Effector memory CD8-positive, alpha-beta T cell (primary cell): ENCODE data around the gene CROCC2.

Experiments used
- ATAC-seq: fragments of 150-1000 bp; cut with Tn5 transposase; replicated peaks from 2 replicates; pipeline ENCODE4 v1.10.0; 2021; ENCODE audit warnings: mild to moderate bottlenecking, moderate library complexity
- DNase-seq, 3 experiments: peaks; one replicate each; pipeline ENCODE4 v3.0.0; 2021
- H3K27ac Mint-ChIP-seq, 2 donors: one replicate each; pipeline ENCODE4 v1.8.0; 2022; ENCODE audit warnings: mild to moderate bottlenecking in 2 of 2, mixed read lengths in 2 of 2, moderate library complexity in 2 of 2
- H3K27me3 Mint-ChIP-seq, 2 donors: one replicate each; pipeline ENCODE4 v1.8.0; 2022; ENCODE audit warnings: mixed read lengths in 2 of 2
- H3K36me3 Mint-ChIP-seq: one replicate; pipeline ENCODE4 v1.8.0; 2022; ENCODE audit warnings: mild to moderate bottlenecking, moderate library complexity, mixed read lengths; ENCODE audit not compliant: insufficient read depth
- H3K4me1 Mint-ChIP-seq, 2 donors: one replicate each; pipeline ENCODE4 v1.8.0; 2022; ENCODE audit warnings: low read depth in 2 of 2, mixed read lengths in 2 of 2
- H3K4me3 Mint-ChIP-seq, 2 donors: one replicate each; pipeline ENCODE4 v1.8.0; 2022; ENCODE audit warnings: mild to moderate bottlenecking in 2 of 2, mixed read lengths in 2 of 2, moderate library complexity in 2 of 2
- H3K9me3 Mint-ChIP-seq, 2 donors: one replicate each; pipeline ENCODE4 v1.8.0; 2022; ENCODE audit warnings: mixed read lengths in 2 of 2

CROCC2 gene

GRCh38 chr2:240914645-240915525, 8.7 kb downstream of the CROCC2 start:
- ATAC-seq (no peak), DNase-seq (no peak)
- no peak overlapping the region for H3K4me3 Mint-ChIP-seq
- H3K27me3 Mint-ChIP-seq, result peaks cover 35 to 89% of the 10 kb centered on the region in 2 donors
- no peaks in the 10 kb centered on the region for H3K36me3 Mint-ChIP-seq
- H3K27ac Mint-ChIP-seq, result no peak overlapping the region
- H3K4me1 Mint-ChIP-seq, result peaks cover 0 to 3% of the 10 kb centered on the region in 2 donors
- no peaks in the 10 kb centered on the region for H3K9me3 Mint-ChIP-seq

DNA sequence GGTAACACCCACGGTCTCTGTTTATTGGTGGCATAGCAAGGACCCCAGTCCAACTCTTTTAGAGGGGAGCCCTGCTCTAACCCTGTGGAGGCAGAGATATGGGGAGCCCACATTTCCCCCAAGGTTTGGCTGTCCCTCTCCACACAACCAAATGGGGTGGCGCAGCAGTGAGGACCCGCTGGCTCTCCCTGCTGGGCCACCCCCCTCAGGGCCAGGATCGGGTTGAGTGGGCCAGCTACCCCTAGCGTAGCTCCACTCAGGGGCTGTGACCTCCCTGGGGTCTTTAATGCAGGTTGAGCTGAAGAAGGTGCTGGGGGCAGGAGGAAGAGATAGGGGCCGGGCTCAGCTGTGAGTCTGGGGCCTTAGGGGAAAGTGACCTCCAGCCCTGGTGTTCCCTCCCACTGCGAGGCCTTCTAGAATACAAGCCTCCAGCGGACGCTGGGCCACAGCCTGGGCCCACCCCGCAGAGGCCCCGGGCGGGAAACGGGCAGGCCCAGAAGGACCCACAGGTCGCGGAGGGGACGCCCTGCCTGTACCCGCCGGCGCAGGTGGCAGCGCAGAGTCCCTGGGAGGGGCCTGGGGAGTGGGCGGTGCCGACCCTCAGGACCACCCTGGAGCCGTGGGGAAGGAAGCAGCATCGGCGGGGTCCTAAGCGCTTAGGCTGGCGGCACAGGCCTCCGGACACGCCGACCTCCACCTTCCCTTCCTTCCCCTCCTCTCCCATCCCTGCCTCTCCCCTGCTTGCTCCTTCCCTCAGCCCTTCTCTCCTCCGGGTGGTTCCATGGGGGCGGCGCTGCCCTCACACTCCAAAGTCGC, 9.6 kb downstream of the CROCC2 start:
- Mint-ChIP-seq H3K4me1 (peaks cover 0 to 3% of the 10 kb centered on the region in 2 donors), H3K36me3 (no peaks in the 10 kb centered on the region), H3K9me3 (no peaks in the 10 kb centered on the region), H3K4me3 (no peak overlapping the region), H3K27ac (no peak overlapping the region), H3K27me3 (peaks cover 29 to 83% of the 10 kb centered on the region in 2 donors)
- DNase-seq (no peak), ATAC-seq (no peak)

DNA sequence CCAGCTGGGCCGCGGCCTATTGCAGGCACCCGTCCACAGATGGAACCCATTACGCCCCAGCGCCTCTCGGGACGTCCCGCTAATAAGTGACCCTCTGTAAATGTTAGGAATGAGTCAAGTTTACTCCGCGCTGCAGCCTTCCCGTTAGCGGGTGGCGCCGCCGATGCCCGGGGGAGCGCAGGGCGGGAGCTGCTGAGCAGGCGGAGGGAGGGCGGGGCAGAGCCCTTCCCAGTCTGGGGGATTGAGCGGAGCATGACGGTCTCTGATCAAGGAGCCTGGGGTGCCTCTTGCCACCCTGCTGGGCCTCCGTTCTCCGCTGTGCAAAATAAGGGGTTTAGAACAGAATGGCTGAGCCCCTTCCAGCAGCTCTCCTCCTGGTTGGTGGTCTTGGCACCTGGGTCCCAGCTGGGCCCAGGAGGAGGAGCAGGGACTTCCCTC, 10.5 kb downstream of the CROCC2 start:
- H3K36me3 Mint-ChIP-seq, result no peaks in the 10 kb centered on the region
- H3K27ac Mint-ChIP-seq, result no peak overlapping the region
- peaks cover 26 to 78% of the 10 kb centered on the region in 2 donors for H3K27me3 Mint-ChIP-seq
- DNase-seq, result no peak
- H3K4me1 Mint-ChIP-seq, result peaks cover 0 to 3% of the 10 kb centered on the region in 2 donors
- ATAC-seq, result no peak
- no peak overlapping the region for H3K4me3 Mint-ChIP-seq
- H3K9me3 Mint-ChIP-seq, result no peaks in the 10 kb centered on the region

DNA sequence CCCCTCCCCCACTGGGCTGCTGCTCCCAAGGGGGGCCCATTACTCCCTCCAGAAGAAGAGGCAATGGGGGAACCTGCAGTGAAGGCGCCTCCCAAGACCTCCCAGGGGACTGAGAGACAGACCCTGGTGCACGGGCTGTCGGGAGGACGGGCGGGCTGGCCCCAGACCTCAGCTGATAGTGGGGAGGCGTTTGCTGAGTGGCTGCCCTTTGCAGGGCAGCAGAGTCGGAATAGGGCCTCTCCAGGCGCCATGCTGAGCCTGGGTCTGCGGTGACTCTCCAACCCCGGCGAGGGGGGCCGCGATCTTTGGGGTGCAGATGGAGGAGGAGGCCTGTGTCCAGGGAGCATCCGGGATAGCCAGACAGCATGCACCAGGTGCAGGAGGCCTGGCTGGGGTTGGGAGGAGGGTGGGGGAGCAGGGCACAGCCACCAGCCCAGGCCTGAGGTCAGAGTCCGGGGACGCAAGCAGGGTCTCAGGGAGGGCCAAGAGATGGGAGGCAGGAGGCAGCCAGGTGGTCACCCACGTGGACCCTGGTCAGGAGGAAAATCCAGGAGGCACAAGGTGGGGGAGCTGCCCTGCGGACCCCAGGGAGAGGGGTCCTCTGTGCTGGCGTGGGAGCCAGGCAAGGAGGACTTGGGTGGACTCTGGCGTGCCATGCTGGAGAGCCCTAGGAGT, 11.0 kb downstream of the CROCC2 start:
- peaks cover 0 to 3% of the 10 kb centered on the region in 2 donors for H3K4me1 Mint-ChIP-seq
- H3K27ac Mint-ChIP-seq, result no peak overlapping the region
- H3K27me3 Mint-ChIP-seq, result peaks cover 21 to 72% of the 10 kb centered on the region in 2 donors
- ATAC-seq (no peak), DNase-seq (no peak)
- H3K4me3 Mint-ChIP-seq, result no peak overlapping the region
- no peaks in the 10 kb centered on the region for H3K9me3 Mint-ChIP-seq
- no peaks in the 10 kb centered on the region for H3K36me3 Mint-ChIP-seq

GRCh38 chr2:240917684-240918257, 11.6 kb downstream of the CROCC2 start:
- DNase-seq (no peak), ATAC-seq (no peak)
- Mint-ChIP-seq H3K4me1 (peaks cover 0 to 3% of the 10 kb centered on the region in 2 donors), H3K36me3 (no peaks in the 10 kb centered on the region), H3K27me3 (peaks cover 15 to 66% of the 10 kb centered on the region in 2 donors), H3K4me3 (no peak overlapping the region), H3K27ac (no peak overlapping the region), H3K9me3 (no peaks in the 10 kb centered on the region)

DNA sequence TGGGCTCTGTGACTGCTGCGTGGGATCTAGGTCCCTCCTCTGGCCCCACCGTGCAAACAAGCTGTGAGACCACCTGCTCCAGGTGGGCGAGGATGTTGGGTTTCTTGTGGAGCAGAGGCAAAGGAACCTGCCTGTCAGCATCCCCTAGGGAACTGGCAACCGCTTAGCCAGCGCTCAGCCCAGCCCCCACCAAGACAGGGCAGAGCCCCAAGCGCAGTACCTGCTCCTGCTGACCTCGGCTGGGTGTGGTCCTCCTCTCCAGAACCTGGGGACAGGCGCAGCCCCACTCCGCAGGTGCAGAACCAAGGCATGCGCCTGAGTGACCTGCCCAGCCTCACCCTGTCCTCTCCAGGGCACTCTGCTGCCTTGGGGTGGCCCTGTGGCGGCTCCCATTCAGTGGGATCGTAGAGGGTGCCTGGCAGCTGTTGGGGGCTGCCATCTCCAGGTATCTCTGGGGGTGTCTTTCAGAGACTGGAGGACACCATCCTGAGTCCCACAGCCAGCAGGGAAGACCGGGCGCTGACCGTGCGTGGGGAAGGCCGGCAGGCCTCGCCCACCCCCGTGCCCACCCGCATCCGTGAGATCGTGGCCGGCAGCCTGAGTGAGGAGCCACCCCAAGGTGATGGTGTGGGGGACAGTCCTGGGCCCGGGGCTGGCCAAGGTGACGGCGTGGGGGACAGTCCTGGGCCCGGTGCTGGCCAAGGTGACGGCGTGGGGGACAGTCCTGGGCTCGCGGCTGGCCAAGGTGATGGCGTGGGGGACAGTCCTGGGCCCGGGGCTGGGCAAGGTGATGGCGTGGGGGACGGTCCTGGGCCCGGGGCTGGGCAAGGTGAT, 12.3 kb downstream of the CROCC2 start:
- no peaks in the 10 kb centered on the region for H3K9me3 Mint-ChIP-seq
- peaks cover 0 to 3% of the 10 kb centered on the region in 2 donors for H3K4me1 Mint-ChIP-seq
- DNase-seq (no peak), ATAC-seq (no peak)
- no peak overlapping the region for H3K27ac Mint-ChIP-seq
- no peaks in the 10 kb centered on the region for H3K36me3 Mint-ChIP-seq
- H3K27me3 Mint-ChIP-seq, result peaks cover 10 to 59% of the 10 kb centered on the region in 2 donors
- no peak overlapping the region for H3K4me3 Mint-ChIP-seq

GRCh38 chr2:240919161-240919781, 13.1 kb downstream of the CROCC2 start:
- ATAC-seq (no peak), DNase-seq (no peak)
- Mint-ChIP-seq H3K36me3 (no peaks in the 10 kb centered on the region), H3K4me1 (peaks cover 0 to 3% of the 10 kb centered on the region in 2 donors), H3K4me3 (no peak overlapping the region), H3K27me3 (peaks cover 8 to 51% of the 10 kb centered on the region in 2 donors), H3K9me3 (no peaks in the 10 kb centered on the region), H3K27ac (no peak overlapping the region)

GRCh38 chr2:240919786-240920782, 13.9 kb downstream of the CROCC2 start:
- ATAC-seq, result no peak
- H3K36me3 Mint-ChIP-seq, result no peaks in the 10 kb centered on the region
- no peak for DNase-seq

GRCh38 chr2:240920783-240921231, 14.7 kb downstream of the CROCC2 start:
- H3K9me3 Mint-ChIP-seq, result no peaks in the 10 kb centered on the region
- H3K27me3 Mint-ChIP-seq, result peaks cover 8 to 36% of the 10 kb centered on the region in 2 donors
- H3K4me3 Mint-ChIP-seq, result no peak overlapping the region
- H3K36me3 Mint-ChIP-seq, result no peaks in the 10 kb centered on the region
- no peaks in the 10 kb centered on the region for H3K4me1 Mint-ChIP-seq
- H3K27ac Mint-ChIP-seq, result no peak overlapping the region
- no peak for ATAC-seq
- DNase-seq, result no peak

More at GRCh38 chr2:240919786-240920782, 13.9 kb downstream of the CROCC2 start:
- Mint-ChIP-seq H3K27ac (no peak overlapping the region), H3K9me3 (no peaks in the 10 kb centered on the region), H3K4me1 (peaks cover 0 to 3% of the 10 kb centered on the region in 2 donors), H3K27me3 (peaks cover 8 to 43% of the 10 kb centered on the region in 2 donors), H3K4me3 (no peak overlapping the region)

DNA sequence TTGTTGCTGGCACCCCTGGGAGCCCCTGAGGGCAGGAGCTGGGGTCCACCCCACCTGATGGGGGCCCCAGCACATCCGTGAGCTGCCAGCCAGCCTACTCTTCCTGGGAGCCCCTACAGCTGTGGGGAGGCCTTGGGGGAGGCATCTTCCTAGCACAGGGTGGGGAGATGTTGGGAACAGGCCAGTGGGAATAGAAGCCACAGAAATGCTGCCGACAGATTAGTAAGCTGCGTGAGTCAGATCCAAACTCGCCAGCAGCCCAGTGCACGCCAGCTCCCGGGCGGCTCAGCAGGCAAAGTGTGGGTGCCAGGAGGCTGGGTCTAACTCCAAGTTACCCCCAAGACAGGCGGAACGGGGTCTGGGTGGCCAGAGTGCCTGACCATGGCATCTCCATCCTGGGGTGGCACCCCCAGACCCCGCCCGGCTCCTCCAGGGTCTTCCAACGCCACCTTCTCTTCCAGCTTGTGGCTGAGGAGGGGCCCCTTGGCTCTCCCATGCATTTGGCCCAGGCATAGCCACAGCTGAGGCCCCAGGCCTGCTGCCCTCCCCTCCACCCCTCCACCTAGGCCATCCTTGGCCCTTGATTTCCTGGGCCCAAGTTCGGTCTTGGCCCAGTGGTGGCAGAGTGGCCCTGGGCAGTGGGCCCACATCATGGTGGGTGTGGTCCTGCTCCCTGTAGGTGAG, 15.3 kb downstream of the CROCC2 start:
- peaks cover 8 to 33% of the 10 kb centered on the region in 2 donors for H3K27me3 Mint-ChIP-seq
- no peaks in the 10 kb centered on the region for H3K36me3 Mint-ChIP-seq
- no peaks in the 10 kb centered on the region for H3K4me1 Mint-ChIP-seq
- H3K4me3 Mint-ChIP-seq, result no peak overlapping the region
- H3K27ac Mint-ChIP-seq, result no peak overlapping the region
- H3K9me3 Mint-ChIP-seq, result no peaks in the 10 kb centered on the region
- no peak for ATAC-seq
- DNase-seq, result no peak

DNA sequence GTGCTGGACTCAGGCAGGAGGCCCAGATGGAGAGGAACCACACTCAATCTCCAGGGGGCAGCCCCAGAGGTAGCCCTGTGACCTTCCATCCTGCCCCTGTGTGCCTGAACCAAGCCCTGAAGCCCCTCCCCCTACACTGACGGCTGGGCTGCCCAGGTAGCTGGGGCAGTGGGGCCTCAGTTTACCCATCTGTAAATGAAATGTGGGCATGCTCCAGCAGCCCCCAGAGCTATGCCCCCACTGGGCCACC, 15.8 kb downstream of the CROCC2 start:
- ATAC-seq (no peak), DNase-seq (no peak)
- Mint-ChIP-seq H3K27me3 (peaks cover 6 to 32% of the 10 kb centered on the region in 2 donors), H3K9me3 (no peaks in the 10 kb centered on the region), H3K4me3 (no peak overlapping the region), H3K36me3 (no peaks in the 10 kb centered on the region), H3K4me1 (no peaks in the 10 kb centered on the region), H3K27ac (no peak overlapping the region)
